Nephron (organoid): ENCODE measurements around the gene MRGPRX4.
"Not testable (repeated sequence)": the region's sequence is repeated elsewhere in the genome, so short reads cannot be mapped to it uniquely, and the experiment has no call there.

ENCODE experiments used
- H3K27ac Mint-ChIP-seq, 3 experiments: 2 replicates each; pipeline ENCODE4 v1.8.0; 2020; ENCODE audit warnings: mixed read lengths in 3 of 3, mild to moderate bottlenecking in 2 of 3, moderate library complexity in 1 of 3
- H3K27me3 Mint-ChIP-seq: 2 replicates; pipeline ENCODE4 v1.8.0; 2021; ENCODE audit warnings: low read depth, mild to moderate bottlenecking, moderate library complexity, mixed read lengths
- H3K36me3 Mint-ChIP-seq: 2 replicates; pipeline ENCODE4 v1.8.0; 2020; ENCODE audit warnings: low read depth, mixed read lengths
- H3K4me1 Mint-ChIP-seq: 2 replicates; pipeline ENCODE4 v1.8.0; 2020; ENCODE audit warnings: mixed read lengths
- H3K4me3 Mint-ChIP-seq, 3 experiments: 2 replicates each; pipeline ENCODE4 v1.8.0; 2020; ENCODE audit warnings: mild to moderate bottlenecking in 3 of 3, mixed read lengths in 3 of 3, moderate library complexity in 2 of 3
- H3K9me3 Mint-ChIP-seq: 2 replicates; pipeline ENCODE4 v1.8.0; 2020; ENCODE audit warnings: mixed read lengths
- TF ChIP-seq, protein P1 (sequence below), 3 experiments: fragments of 200-600 bp; sonication (generic); IDR thresholded peaks; one replicate each; pipeline ENCODE4 v1.5.0; 2021; ENCODE audit warnings: antibody characterized with exemption in 3 of 3; ENCODE audit not compliant: unreplicated experiment in 3 of 3

MRGPRX4 gene

DNA sequence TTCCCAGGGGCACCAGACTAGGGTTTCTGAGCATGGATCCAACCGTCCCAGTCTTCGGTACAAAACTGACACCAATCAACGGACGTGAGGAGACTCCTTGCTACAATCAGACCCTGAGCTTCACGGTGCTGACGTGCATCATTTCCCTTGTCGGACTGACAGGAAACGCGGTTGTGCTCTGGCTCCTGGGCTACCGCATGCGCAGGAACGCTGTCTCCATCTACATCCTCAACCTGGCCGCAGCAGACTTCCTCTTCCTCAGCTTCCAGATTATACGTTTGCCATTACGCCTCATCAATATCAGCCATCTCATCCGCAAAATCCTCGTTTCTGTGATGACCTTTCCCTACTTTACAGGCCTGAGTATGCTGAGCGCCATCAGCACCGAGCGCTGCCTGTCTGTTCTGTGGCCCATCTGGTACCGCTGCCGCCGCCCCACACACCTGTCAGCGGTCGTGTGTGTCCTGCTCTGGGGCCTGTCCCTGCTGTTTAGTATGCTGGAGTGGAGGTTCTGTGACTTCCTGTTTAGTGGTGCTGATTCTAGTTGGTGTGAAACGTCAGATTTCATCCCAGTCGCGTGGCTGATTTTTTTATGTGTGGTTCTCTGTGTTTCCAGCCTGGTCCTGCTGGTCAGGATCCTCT, 709 bp downstream of the MRGPRX4 start:
- no peaks in the 10 kb centered on the region for H3K9me3 Mint-ChIP-seq
- H3K27ac Mint-ChIP-seq: no peak overlapping the region
- TF ChIP-seq, protein P1, sequence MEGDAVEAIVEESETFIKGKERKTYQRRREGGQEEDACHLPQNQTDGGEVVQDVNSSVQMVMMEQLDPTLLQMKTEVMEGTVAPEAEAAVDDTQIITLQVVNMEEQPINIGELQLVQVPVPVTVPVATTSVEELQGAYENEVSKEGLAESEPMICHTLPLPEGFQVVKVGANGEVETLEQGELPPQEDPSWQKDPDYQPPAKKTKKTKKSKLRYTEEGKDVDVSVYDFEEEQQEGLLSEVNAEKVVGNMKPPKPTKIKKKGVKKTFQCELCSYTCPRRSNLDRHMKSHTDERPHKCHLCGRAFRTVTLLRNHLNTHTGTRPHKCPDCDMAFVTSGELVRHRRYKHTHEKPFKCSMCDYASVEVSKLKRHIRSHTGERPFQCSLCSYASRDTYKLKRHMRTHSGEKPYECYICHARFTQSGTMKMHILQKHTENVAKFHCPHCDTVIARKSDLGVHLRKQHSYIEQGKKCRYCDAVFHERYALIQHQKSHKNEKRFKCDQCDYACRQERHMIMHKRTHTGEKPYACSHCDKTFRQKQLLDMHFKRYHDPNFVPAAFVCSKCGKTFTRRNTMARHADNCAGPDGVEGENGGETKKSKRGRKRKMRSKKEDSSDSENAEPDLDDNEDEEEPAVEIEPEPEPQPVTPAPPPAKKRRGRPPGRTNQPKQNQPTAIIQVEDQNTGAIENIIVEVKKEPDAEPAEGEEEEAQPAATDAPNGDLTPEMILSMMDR (IDR thresholded peaks at IDR 0.05; ENCODE audit: unreplicated experiment in 3 of 3): no peak
- H3K36me3 Mint-ChIP-seq: no peaks in the 10 kb centered on the region
- H3K4me3 Mint-ChIP-seq: no peak overlapping the region
- H3K27me3 Mint-ChIP-seq: peaks cover 32% of the 10 kb centered on the region
- no peaks in the 10 kb centered on the region for H3K4me1 Mint-ChIP-seq

DNA sequence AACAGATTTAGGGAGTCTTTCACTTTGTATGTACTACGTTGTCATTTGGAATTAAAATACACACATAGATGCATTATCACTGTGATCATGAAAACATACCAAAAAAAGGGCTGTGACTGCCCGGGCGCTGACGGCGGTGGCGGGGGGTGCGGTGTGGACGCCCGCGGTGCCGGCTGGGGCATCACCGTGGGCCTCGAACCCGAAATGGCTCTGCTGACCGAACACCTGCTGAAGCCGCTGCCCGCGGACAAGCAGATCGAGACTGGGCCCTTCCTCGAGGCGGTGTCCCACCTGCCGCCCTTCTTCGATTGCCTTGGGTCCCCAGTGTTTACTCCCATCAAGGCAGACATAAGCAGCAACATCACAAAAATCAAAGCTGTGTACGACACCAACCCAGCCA, 16.2 kb downstream of the MRGPRX4 start:
- Mint-ChIP-seq H3K9me3 (no peaks in the 10 kb centered on the region), H3K4me3 (no peak overlapping the region), H3K27ac (no peak overlapping the region), H3K36me3 (no peaks in the 10 kb centered on the region), H3K4me1 (no peaks in the 10 kb centered on the region), H3K27me3 (peaks cover 24% of the 10 kb centered on the region)
- TF ChIP-seq, protein P1 (IDR thresholded peaks at IDR 0.05; ENCODE audit: unreplicated experiment in 3 of 3): no peak

DNA sequence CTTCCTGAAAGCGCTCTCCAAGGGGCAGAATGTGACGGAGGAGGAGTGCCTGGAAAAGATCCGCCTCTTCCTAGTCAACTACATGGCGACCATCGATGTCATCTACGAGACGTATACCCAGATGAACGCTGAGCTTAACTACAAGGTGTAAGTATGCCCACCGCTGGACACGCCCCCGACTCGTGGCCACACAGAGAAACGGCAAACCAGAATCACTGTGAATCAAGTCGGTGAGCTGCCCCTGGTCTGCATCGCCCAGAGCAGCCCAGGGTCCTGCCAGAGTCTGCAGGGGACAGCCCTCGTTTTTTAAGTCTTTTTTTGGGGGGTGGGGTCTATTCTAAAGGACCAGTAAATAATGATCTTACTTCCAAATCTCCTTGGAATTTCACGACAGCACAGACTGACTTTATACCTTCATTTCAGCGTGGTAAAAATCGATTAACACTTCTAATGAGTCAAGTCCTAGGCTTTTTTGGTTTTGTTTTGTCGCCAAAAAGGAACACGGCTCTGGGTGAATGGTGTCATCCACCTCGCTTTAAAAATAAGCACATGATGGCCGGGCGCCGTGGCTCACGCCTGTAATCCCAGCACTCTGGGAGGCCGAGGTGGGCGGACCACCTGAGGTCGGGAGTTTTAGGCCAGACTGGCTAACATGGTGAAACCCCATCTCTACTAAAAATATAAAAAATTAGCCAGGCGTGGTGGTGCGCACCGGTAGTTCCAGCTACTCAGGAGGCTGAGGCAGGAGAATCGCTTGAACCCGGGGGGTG, 17.0 kb downstream of the MRGPRX4 start:
- H3K27ac Mint-ChIP-seq, H3K4me1 Mint-ChIP-seq, H3K4me3 Mint-ChIP-seq, H3K36me3 Mint-ChIP-seq, H3K9me3 Mint-ChIP-seq: not testable (repeated sequence)
- peaks cover 24% of the 10 kb centered on the region for H3K27me3 Mint-ChIP-seq

DNA sequence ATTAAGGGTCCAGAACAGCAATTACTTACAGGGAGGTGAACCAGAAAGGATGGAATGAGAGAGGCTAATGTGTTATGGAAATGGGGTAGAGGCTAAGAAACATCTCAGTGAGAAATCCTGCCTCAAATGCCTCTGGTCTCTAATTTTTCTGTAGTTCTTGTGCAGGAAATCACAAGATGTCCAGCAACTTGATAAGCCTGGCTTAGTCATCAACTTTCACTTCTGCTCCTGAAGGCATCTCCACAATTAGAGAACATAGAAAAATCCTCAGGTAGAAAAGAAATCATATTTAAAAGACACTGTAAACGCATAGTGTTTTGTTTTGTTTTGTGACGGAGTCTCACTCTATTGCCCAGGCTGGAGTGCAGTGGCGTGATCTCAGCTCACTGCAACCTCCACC, 18.7 kb downstream of the MRGPRX4 start:
- Mint-ChIP-seq H3K27me3 (peaks cover 18% of the 10 kb centered on the region), H3K27ac (no peak overlapping the region), H3K4me3 (no peak overlapping the region), H3K36me3 (no peaks in the 10 kb centered on the region), H3K4me1 (no peaks in the 10 kb centered on the region), H3K9me3 (no peaks in the 10 kb centered on the region)
- TF ChIP-seq, protein P1 (IDR thresholded peaks at IDR 0.05; ENCODE audit: unreplicated experiment in 3 of 3): no peak

DNA sequence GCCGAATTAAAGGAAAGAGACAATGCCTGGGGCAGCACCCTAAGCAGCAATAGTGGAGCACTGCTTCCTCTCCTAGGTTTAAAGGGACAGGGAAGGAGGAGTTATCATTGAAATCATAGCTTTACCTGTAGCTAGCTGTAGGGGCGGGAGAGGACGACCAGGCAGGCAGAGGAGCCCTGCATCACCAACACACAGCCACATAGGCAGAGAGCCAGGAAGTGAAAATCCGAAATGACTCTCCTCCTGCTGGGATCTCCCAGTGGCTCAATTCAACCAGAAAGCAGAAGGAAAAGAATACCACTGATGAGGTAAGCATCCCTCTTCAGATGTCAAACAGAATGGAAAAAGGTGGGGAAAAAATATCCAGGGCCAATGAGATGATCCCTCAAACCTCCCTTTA, 20.4 kb downstream of the MRGPRX4 start:
- H3K36me3 Mint-ChIP-seq: no peaks in the 10 kb centered on the region
- H3K4me3 Mint-ChIP-seq: no peak overlapping the region
- no peak overlapping the region for H3K27ac Mint-ChIP-seq
- TF ChIP-seq, protein P1 (IDR thresholded peaks at IDR 0.05; ENCODE audit: unreplicated experiment in 3 of 3): no peak
- H3K27me3 Mint-ChIP-seq: peaks cover 20% of the 10 kb centered on the region
- no peaks in the 10 kb centered on the region for H3K9me3 Mint-ChIP-seq
- no peaks in the 10 kb centered on the region for H3K4me1 Mint-ChIP-seq

DNA sequence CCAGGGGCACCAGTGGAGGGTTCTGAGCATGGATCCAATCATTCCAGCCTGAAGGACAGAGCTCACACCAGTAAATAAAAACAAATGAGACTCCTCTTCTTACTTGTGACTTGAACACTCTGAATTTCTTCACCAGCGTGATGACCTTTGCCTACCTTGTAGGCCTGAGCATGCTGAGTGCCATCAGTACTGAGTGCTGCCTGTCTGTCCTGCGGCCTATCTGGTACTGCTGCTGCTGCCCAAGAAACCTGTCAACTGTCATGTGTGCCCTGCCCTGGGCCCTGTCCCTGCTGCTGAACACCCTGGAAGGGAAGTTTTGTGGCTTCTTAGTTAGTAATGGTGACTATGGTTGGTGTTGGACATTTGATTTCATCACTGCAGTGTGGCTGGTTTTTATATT, 23.9 kb downstream of the MRGPRX4 start:
- Mint-ChIP-seq H3K4me1 (no peaks in the 10 kb centered on the region), H3K36me3 (no peaks in the 10 kb centered on the region), H3K27ac (no peak overlapping the region), H3K9me3 (peaks cover 2% of the 10 kb centered on the region), H3K27me3 (peaks cover 18% of the 10 kb centered on the region), H3K4me3 (no peak overlapping the region)
- TF ChIP-seq, protein P1 (IDR thresholded peaks at IDR 0.05; ENCODE audit: unreplicated experiment in 3 of 3): no peak

DNA sequence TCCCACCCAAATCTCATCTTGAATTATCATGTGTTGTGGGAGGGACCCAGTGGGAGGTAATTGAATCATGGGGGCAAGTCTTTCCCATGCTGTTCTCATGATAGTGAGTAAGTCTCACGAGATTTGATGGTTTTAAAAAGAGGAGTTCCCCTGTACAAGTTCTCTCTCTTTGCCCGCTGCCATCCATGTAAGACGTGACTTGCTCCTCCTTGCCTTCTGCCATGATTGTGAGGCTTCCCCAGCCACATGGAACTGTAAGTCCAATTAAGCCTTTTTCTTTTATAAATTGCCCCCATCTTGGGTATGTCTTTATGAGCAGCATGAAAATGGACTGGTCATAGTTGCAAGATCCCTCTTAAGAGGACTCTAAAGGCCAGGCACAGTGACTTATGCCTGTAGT, 25.1 kb downstream of the MRGPRX4 start:
- H3K9me3 Mint-ChIP-seq, H3K27ac Mint-ChIP-seq, H3K4me1 Mint-ChIP-seq, H3K4me3 Mint-ChIP-seq, H3K36me3 Mint-ChIP-seq: not testable (repeated sequence)
- H3K27me3 Mint-ChIP-seq: peaks cover 14% of the 10 kb centered on the region
